Inflammatory macrophage treated with lipopolysaccharide for 1 hour (primary cell): ENCODE data around the gene PRODH2.
"Not testable (repeated sequence)": the region's sequence is repeated elsewhere in the genome, so short reads cannot be mapped to it uniquely, and the experiment has no call there.

Source experiments
- DNase-seq, 2 donors: peaks; one replicate each; pipeline ENCODE4 v3.0.0-alpha.2; 2020 to 2022

The PRODH2 gene

GRCh38 chr19:35796645-35797542 lies 15.8 kb downstream of the PRODH2 start:
- no peak for DNase-seq

GRCh38 chr19:35795564-35795963 lies 17.1 kb downstream of the PRODH2 start:
- DNase-seq, result not testable (repeated sequence)

- DNase-seq, result no peak
Measured at GRCh38 chr19:35793381-35794165, 19.1 kb downstream of the PRODH2 start.

DNA sequence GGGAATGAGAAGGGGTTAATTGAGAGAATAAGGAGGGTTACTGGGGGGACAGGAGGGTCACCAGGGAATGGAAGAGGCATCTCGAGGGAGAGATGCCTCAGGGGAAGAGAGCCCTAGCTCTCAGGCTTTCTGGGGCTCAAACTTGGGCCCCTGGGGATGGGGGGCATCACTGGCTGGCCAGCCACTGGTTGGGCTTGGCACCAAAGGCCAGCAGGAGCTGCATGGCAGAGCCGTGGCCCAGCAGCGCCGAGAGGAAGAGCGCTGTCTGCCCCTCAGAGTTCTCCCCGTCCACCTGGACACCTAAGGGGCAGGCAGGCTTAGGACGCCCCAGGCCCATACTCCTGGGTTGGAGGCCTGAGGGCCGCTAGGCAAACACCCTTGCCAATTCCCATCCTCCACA lies 19.8 kb downstream of the PRODH2 start:
- DNase-seq, result no peak

GRCh38 chr19:35792312-35792711 lies 20.3 kb downstream of the PRODH2 start:
- DNase-seq, result no peak

- no peak for DNase-seq
Measured at GRCh38 chr19:35791814-35792279, 20.8 kb downstream of the PRODH2 start.

- no peak for DNase-seq
Measured at GRCh38 chr19:35790981-35791813, 21.4 kb downstream of the PRODH2 start.

DNA sequence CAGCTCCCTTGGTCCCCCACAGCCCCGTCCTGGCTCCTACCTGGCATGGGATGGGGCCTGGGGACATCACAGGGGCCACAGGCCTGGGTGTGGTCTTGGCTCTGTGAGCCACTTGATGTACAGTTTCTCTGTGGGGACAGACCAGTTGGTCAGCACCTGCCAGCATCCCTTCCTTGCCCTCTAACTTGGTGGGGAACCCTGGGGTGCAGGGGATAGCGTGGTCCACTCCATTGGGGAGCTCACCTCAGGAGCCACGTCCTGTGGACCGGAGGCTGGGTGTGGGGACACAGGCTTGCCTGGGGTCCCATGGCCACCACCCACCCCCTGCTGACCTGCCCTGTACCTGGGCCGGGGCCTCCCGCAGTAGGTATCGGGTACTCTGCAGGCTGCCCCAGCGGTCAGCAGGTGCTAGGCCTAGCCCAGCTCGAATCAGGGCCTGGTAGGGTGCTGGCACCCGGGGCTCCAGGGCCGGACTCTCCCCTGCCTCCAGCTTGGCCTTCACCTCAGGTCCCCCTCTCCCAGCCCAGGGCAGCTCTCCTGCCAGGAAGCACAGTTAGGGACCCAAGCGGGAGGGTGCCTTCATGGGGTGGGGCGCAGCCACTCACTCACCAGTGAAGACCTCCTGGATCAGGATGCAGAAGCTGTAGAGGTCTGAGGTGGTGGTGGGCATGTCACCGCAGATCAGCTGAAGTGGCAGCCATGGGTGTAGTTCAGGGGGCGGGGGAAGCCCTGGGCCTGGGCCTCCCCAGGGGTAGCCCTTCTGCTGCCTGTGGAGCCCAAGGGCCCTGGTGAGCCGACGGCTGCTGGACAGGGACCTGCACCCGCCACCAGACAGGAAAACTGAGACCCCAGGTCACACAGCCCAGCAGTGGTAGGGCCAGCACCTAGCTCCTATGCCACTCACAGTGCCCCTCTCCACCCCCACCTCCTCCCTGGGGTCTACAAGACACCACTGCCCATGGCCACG lies 22.4 kb downstream of the PRODH2 start:
- DNase-seq, result no peak

GRCh38 chr19:35789195-35789977 lies 23.3 kb downstream of the PRODH2 start:
- DNase-seq, result no peak

- DNase-seq, result no peak
Measured at GRCh38 chr19:35788205-35788960, 24.3 kb downstream of the PRODH2 start.

DNA sequence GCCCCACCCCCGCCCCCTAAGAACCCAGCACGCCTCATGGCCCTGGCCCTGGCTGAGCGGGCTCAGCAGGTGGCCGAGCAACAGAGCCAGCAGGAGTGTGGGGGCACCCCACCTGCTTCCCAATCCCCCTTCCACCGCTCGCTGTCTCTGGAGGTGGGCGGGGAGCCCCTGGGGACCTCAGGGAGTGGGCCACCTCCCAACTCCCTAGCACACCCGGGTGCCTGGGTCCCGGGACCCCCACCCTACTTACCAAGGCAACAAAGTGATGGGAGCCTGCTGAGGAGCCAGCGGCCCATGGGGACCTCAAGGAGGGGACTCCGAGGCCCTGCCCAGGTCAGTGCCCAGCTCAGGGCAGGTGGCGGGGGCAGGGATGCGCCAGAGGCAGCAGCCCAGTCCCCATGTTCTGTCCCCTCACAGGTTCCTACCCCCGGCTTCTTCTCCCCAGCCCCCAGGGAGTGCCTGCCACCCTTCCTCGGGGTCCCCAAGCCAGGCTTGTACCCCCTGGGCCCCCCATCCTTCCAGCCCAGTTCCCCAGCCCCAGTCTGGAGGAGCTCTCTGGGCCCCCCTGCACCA lies 25.3 kb downstream of the PRODH2 start:
- DNase-seq, result no peak

DNA sequence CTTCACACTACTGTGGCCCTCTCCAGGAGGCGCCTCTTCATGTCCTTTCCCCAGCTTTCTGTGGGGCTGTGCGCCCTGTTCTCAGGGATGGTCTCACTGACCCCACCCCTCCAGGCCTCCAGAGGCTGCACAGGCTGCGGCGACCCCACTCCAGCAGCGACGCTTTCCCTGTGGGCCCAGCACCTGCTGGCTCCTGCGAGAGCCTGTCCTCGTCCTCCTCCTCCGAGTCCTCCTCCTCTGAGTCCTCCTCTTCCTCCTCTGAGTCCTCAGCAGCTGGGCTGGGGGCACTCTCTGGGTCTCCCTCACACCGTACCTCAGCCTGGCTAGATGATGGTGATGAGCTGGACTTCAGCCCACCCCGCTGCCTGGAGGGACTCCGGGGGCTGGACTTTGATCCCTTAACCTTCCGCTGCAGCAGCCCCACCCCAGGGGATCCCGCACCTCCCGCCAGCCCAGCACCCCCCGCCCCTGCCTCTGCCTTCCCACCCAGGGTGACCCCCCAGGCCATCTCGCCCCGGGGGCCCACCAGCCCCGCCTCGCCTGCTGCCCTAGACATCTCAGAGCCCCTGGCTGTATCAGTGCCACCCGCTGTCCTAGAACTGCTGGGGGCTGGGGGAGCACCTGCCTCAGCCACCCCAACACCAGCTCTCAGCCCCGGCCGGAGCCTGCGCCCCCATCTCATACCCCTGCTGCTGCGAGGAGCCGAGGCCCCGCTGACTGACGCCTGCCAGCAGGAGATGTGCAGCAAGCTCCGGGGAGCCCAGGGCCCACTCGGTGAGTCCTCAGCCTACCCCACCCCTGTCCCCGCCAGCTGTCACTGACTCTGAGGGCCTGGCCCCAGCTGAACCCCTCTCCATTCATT lies 26.1 kb downstream of the PRODH2 start:
- no peak for DNase-seq

DNA sequence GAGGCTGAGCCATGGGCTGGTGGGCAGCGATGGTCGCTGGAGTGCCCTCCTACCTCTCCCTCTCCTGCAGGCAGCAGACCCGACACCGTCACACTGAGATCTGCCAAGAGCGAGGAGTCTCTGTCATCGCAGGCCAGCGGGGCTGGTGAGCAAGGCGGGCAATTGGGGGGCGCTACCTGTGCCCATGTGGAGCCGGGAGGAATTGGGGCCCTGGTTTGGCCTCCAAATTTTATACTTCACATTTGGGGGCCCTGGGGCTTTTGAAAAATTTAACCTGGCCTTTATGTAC lies 27.4 kb downstream of the PRODH2 start:
- no peak for DNase-seq

GRCh38 chr19:35784503-35785338 lies 27.9 kb downstream of the PRODH2 start:
- no peak for DNase-seq

DNA sequence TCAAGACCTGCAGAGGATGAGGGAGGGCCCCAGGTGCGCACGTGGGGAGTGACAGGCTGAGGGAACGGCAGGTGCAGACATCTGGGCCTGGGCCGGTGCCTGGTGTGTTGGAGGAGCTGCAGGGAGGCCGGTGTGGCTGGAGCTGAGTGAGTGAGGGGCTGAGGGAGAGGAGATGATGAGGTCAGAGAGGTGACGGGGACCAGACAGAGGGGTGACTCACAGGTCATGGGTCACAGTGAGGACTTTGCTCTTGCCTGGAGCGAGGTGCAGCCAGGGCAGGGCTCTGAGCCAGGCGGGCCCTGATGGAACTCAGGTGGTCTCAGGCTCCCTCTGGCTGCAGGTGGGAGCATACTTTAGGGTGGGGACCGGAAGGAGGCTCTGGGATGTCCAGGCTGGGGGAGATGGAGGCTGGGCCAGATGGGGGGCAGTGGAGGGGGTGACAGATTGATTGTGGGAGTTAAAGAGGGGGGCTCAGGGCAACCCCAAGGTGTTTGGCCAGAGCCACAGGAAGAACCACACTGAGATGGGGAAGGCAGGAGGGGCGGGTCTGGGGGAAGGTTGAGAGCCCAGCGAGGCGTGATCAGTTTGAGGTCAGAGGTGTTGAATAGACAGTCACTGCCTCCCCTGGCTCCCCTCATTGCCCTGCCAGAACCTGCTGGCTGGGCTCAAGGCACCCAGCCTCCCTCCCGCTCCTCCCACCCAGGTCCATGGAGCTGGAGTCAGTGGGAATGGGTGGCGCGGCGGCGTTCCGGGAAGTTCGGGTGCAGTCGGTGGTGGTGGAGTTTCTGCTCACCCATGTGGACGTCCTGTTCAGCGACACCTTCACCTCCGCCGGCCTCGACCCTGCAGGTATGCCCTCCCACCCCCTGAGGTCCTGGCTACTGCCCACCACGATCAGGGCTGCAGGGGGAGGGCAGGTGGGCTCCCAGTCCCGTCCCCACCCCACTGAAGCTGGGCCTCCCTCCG lies 28.9 kb downstream of the PRODH2 start:
- DNase-seq, result no peak

GRCh38 chr19:35782589-35782988 lies 30.1 kb downstream of the PRODH2 start:
- no peak for DNase-seq

- no peak for DNase-seq
Measured at GRCh38 chr19:35781650-35782049, 31.0 kb downstream of the PRODH2 start.
